ENCODE measurements around the gene PCDH10.

GRCh38 chr4:133189147-133189517 is 40.0 kb downstream of the PCDH10 start:
- TF ChIP-seq POLR2AphosphoS5 (IDR thresholded peaks at IDR 0.05): no peak
- no peak for TF ChIP-seq CTCF (IDR thresholded peaks at IDR 0.05 in 8 of 11, conservative IDR thresholded peaks at IDR 0.05 in 3 of 11)

Measured in spleen (tissue), 7 donors.